Measurements from ENCODE around the gene AJAP1. TPM values are rescaled to one million over a fixed set of nuclear protein-coding genes. Genes with fewer than 3 reads are reported as not detected.

AJAP1 gene
- total RNA-seq, 2 experiments from 2014 or later: not detected

DNA sequence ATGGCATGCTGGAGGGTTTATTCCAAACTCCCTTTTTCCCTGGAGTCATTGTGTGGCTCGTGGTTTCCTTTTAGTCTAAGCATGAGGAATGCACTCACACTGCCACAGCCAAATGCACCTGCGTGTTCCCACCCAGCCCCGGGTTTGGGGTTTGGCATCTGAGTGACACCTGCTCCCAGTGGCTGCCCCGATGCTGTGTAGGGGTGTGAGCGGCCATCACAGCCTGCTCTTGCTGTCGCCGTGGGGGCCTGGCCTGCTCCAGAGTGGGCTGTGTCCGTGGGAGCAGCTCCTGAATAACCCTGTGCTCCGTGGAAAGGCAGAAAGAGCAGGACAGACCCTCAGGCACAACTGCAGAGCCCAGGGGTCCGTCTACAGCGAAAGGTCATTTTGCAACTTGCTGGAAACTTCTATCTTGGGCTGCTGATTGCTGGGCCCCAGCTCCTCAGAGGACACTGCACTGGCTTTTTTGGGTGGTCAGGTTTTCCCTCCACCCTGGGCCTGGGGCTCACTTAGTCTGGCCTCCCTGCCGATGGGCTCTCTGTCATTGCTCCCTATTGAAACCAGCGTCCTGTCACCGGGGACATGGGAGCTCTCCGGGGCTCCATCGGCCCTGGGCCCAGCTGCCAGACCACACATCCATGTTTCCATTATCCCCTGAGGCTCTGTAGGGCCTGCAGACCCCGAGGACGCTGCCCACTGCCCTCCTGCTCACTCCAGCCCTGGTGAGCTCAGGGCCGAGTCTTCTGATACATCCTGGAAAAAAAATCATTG lies 74.1 kb downstream of the AJAP1 start:
- no peak for DNase-seq (ENCODE audit: low spot score)
- intact Hi-C loops (cut with micrococcal nuclease; ENCODE audit: unreplicated experiment): no loop called here
- TF ChIP-seq, protein P1, sequence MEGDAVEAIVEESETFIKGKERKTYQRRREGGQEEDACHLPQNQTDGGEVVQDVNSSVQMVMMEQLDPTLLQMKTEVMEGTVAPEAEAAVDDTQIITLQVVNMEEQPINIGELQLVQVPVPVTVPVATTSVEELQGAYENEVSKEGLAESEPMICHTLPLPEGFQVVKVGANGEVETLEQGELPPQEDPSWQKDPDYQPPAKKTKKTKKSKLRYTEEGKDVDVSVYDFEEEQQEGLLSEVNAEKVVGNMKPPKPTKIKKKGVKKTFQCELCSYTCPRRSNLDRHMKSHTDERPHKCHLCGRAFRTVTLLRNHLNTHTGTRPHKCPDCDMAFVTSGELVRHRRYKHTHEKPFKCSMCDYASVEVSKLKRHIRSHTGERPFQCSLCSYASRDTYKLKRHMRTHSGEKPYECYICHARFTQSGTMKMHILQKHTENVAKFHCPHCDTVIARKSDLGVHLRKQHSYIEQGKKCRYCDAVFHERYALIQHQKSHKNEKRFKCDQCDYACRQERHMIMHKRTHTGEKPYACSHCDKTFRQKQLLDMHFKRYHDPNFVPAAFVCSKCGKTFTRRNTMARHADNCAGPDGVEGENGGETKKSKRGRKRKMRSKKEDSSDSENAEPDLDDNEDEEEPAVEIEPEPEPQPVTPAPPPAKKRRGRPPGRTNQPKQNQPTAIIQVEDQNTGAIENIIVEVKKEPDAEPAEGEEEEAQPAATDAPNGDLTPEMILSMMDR (conservative IDR thresholded peaks at IDR 0.05; ENCODE audit: low read length): no peak
- TF ChIP-seq EZH2phosphoT487 (IDR thresholded peaks at IDR 0.05; ENCODE audit: borderline replicate concordance, low read depth, low read length): no peak
- Histone ChIP-seq H2AFZ (ENCODE audit: low read length) (no peak overlapping the region), H3K27ac (ENCODE audit: low read depth, low read length, poor library complexity, severe bottlenecking) (no peak overlapping the region), H4K20me1 (ENCODE audit: insufficient read depth, low read length) (no peaks in the 10 kb centered on the region), H3K4me1 (ENCODE audit: insufficient read depth, low read length, poor library complexity, severe bottlenecking) (peaks cover 14% of the 10 kb centered on the region), H3K4me3 (ENCODE audit: low read depth, low read length, poor library complexity, severe bottlenecking) (no peak overlapping the region), H3K9me2 (ENCODE audit: insufficient read depth, low read length) (no peaks in the 10 kb centered on the region), H3K79me2 (ENCODE audit: insufficient read depth, low read depth, low read length) (no peaks in the 10 kb centered on the region), H3K9me3 (ENCODE audit: low read length) (no peaks in the 10 kb centered on the region), H3K4me2 (ENCODE audit: low read length) (no peak overlapping the region), H3K36me3 (ENCODE audit: insufficient read depth, low read length) (no peaks in the 10 kb centered on the region)
- BruUV-seq (replicated peaks): no TSS peak
- POLR2A ChIA-PET: no interaction called here
- CTCF ChIA-PET (ENCODE audit: unreplicated experiment): no interaction called here

DNA sequence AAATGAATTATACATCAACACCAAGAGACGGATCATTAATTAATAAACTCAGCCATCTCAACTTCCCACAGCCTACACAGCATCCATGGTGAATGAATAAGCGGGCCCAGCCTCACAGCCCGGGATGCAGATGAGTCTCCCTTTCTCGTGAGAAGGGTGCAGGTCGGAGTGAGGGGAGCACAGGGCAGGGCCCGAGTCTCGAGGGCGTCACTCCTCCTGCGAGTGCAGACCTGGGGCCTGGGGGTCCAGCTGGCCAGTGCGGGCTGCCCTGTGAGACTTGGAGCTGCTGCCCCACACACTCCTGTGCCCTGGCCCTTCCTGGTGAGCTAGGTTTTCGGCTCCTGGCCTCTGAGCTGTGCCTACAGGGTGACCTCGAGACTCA lies 74.7 kb downstream of the AJAP1 start:
- Histone ChIP-seq H3K4me1 (ENCODE audit: insufficient read depth, low read length, poor library complexity, severe bottlenecking) (peaks cover 14% of the 10 kb centered on the region), H2AFZ (ENCODE audit: low read length) (no peak overlapping the region), H3K79me2 (ENCODE audit: insufficient read depth, low read depth, low read length) (no peaks in the 10 kb centered on the region), H3K4me2 (ENCODE audit: low read length) (no peak overlapping the region), H3K27ac (ENCODE audit: low read depth, low read length, poor library complexity, severe bottlenecking) (no peak overlapping the region), H3K9me3 (ENCODE audit: low read length) (no peaks in the 10 kb centered on the region), H3K9me2 (ENCODE audit: insufficient read depth, low read length) (no peaks in the 10 kb centered on the region), H4K20me1 (ENCODE audit: insufficient read depth, low read length) (no peaks in the 10 kb centered on the region), H3K36me3 (ENCODE audit: insufficient read depth, low read length) (no peaks in the 10 kb centered on the region), H3K4me3 (ENCODE audit: low read depth, low read length, poor library complexity, severe bottlenecking) (no peak overlapping the region)
- DNase-seq (ENCODE audit: low spot score): no peak
- ChIA-PET CTCF (ENCODE audit: unreplicated experiment) (no interaction called here), POLR2A (interaction anchor here (0.6 kb wide), 1 partner anchor 56 kb away, joined by 3 read pairs; no protein-coding TSS in a partner anchor)
- BruUV-seq (replicated peaks): no TSS peak
- intact Hi-C loops (cut with micrococcal nuclease; ENCODE audit: unreplicated experiment): no loop called here
- no peak for TF ChIP-seq EZH2phosphoT487 (IDR thresholded peaks at IDR 0.05; ENCODE audit: borderline replicate concordance, low read depth, low read length)
- TF ChIP-seq, protein P1 (conservative IDR thresholded peaks at IDR 0.05; ENCODE audit: low read length): no peak

DNA sequence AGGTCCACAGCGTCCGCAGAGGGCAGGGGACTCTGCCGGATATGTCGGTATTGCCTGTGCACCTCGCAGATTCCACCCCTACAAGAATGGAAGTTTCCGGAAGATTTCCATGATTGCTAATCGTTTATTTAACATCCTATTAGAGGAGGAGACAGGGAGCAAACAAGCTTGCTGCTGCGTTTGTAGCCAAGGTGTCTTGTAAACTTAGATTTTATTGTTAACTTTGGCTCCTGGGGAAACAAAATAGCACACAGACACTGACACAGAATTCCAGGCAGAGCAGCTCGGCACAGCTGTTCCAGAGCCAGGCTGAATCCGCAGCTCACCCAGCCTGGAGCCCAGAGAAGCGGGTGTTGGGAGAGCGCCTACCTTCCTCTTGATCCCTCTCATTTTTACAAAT lies 75.7 kb downstream of the AJAP1 start:
- CTCF ChIA-PET (ENCODE audit: unreplicated experiment): no interaction called here
- H3K9me3 ChIP-seq (ENCODE audit: low read length): no peaks in the 10 kb centered on the region
- POLR2A ChIA-PET: no interaction called here

More for the DNA sequence above, 75.7 kb downstream of the AJAP1 start:
- H3K9me2 ChIP-seq (ENCODE audit: insufficient read depth, low read length): no peaks in the 10 kb centered on the region
- intact Hi-C loops (cut with micrococcal nuclease; ENCODE audit: unreplicated experiment): no loop called here
- H3K4me2 ChIP-seq (ENCODE audit: low read length): no peak overlapping the region
- H2AFZ ChIP-seq (ENCODE audit: low read length): no peak overlapping the region
- peaks cover 5% of the 10 kb centered on the region for H3K4me1 ChIP-seq (ENCODE audit: insufficient read depth, low read length, poor library complexity, severe bottlenecking)
- no TSS peak for BruUV-seq (replicated peaks)
- TF ChIP-seq, protein P1 (conservative IDR thresholded peaks at IDR 0.05; ENCODE audit: low read length): no peak
- TF ChIP-seq EZH2phosphoT487 (IDR thresholded peaks at IDR 0.05; ENCODE audit: borderline replicate concordance, low read depth, low read length): no peak
- DNase-seq (ENCODE audit: low spot score): no peak
- no peak overlapping the region for H3K27ac ChIP-seq (ENCODE audit: low read depth, low read length, poor library complexity, severe bottlenecking)
- H3K36me3 ChIP-seq (ENCODE audit: insufficient read depth, low read length): no peaks in the 10 kb centered on the region
- no peaks in the 10 kb centered on the region for H3K79me2 ChIP-seq (ENCODE audit: insufficient read depth, low read depth, low read length)
- no peak overlapping the region for H3K4me3 ChIP-seq (ENCODE audit: low read depth, low read length, poor library complexity, severe bottlenecking)
- no peaks in the 10 kb centered on the region for H4K20me1 ChIP-seq (ENCODE audit: insufficient read depth, low read length)
